Hepatocyte (in vitro differentiated cells): ENCODE data around the gene C10orf105. TPM values are rescaled to one million over a fixed set of nuclear protein-coding genes. Genes with fewer than 3 reads are reported as not detected.

Experiments
- DNase-seq: peaks from one replicate; pipeline ENCODE4 v3.0.0-alpha.2; 2016; ENCODE audit warnings: low spot score
- H2AFZ ChIP-seq: fragments of 200-600 bp; sonication (generic); 2 replicates; pipeline ENCODE4 v1.6.0; 2016; ENCODE audit warnings: antibody characterized with exemption, mild to moderate bottlenecking
- H3K27ac ChIP-seq: fragments of 200-600 bp; sonication (generic); 2 replicates; pipeline ENCODE4 v1.5.1; 2016; ENCODE audit warnings: mild to moderate bottlenecking
- H3K27me3 ChIP-seq: fragments of 200-600 bp; sonication (generic); 2 replicates; pipeline ENCODE4 v1.6.1; 2016
- H3K36me3 ChIP-seq: fragments of 200-600 bp; sonication (generic); replicated peaks from 2 replicates; pipeline ENCODE4 v1.5.1; 2016; ENCODE audit warnings: low read depth; ENCODE audit not compliant: insufficient read depth
- H3K4me1 ChIP-seq: fragments of 200-600 bp; sonication (generic); 2 replicates; pipeline ENCODE4 v1.5.1; 2016; ENCODE audit warnings: mild to moderate bottlenecking, moderate library complexity; ENCODE audit not compliant: insufficient read depth
- H3K4me2 ChIP-seq: fragments of 200-600 bp; sonication (generic); 2 replicates; pipeline ENCODE4 v1.6.0; 2016
- H3K4me3 ChIP-seq: fragments of 200-600 bp; sonication (generic); 2 replicates; pipeline ENCODE4 v1.5.1; 2016; ENCODE audit warnings: mild to moderate bottlenecking
- H3K79me2 ChIP-seq: fragments of 200-600 bp; sonication (generic); 2 replicates; pipeline ENCODE4 v1.6.0; 2017; ENCODE audit warnings: mild to moderate bottlenecking
- H3K9me2 ChIP-seq: fragments of 200-600 bp; sonication (generic); replicated peaks from 2 replicates; pipeline ENCODE4 v1.6.0; 2017; ENCODE audit warnings: mild to moderate bottlenecking; ENCODE audit not compliant: insufficient read depth
- H3K9me3 ChIP-seq: fragments of 200-600 bp; sonication (generic); 2 replicates; pipeline ENCODE4 v1.5.1; 2016; ENCODE audit warnings: low read depth, mild to moderate bottlenecking
- H4K20me1 ChIP-seq: fragments of 200-600 bp; sonication (generic); 2 replicates; pipeline ENCODE4 v1.6.0; 2016; ENCODE audit warnings: mild to moderate bottlenecking; ENCODE audit not compliant: insufficient read depth, poor library complexity, severe bottlenecking
- CTCF ChIP-seq: fragments of 200-600 bp; sonication (generic); IDR thresholded peaks from 2 replicates; pipeline ENCODE4 v1.5.1; 2016; ENCODE audit warnings: antibody characterized with exemption, mild to moderate bottlenecking; ENCODE audit not compliant: poor library complexity
- EZH2 ChIP-seq: fragments of 200-600 bp; sonication (generic); IDR thresholded peaks from 2 replicates; pipeline ENCODE4 v1.6.1; 2016; ENCODE audit warnings: antibody characterized with exemption, mild to moderate bottlenecking, borderline replicate concordance
- EZH2phosphoT487 ChIP-seq: fragments of 200-600 bp; sonication (generic); IDR thresholded peaks from one replicate; pipeline ENCODE4 v1.6.1; 2018; ENCODE audit warnings: antibody characterized with exemption, mild to moderate bottlenecking, low read depth, moderate library complexity; ENCODE audit not compliant: unreplicated experiment, severe bottlenecking
- WGBS: methylation state at CpG from one replicate; pipeline ENCODE4 v1.1.6; 2016; ENCODE audit warnings: low lambda C conversion rate; ENCODE audit errors: missing lambda C conversion rate; 5-methylcytosine and 5-hydroxymethylcytosine counted together
- polyA plus RNA-seq: library from polyadenylated mRNA; unstranded; fragments of >200 nt; fragmentation: Nextera tagmentation; extraction: Ambion mirVana; gene quantifications from 2 replicates; pipeline ENCODE4 v1.2.1, GENCODE V29; 2016
- total RNA-seq: library from RNA; depleted of rRNA; stranded (reverse); fragments of >200 nt; gene quantifications from 2 replicates; pipeline ENCODE4 v1.2.3, GENCODE V29; 2014

C10orf105 gene
- total and polyA plus RNA-seq, 2 experiments from 2014 or later = not detected

GRCh38 chr10:71703577-71703976 is 16.0 kb downstream of the C10orf105 start:
- Histone ChIP-seq H3K4me3 (no peak overlapping the region), H3K27ac (no peak overlapping the region), H3K4me1 (no peaks in the 10 kb centered on the region), H3K36me3 (no peaks in the 10 kb centered on the region), H3K27me3 (no peaks in the 10 kb centered on the region), H3K4me2 (no peak overlapping the region), H3K9me2 (no peaks in the 10 kb centered on the region), H3K79me2 (no peaks in the 10 kb centered on the region), H4K20me1 (no peaks in the 10 kb centered on the region), H3K9me3 (no peaks in the 10 kb centered on the region), H2AFZ (no peak overlapping the region)
- TF ChIP-seq EZH2 (no peak), CTCF (no peak), EZH2phosphoT487 (no peak)
- WGBS = 92% methylated on average over 11 of the region's 11 CpGs
- no peak for DNase-seq

DNA sequence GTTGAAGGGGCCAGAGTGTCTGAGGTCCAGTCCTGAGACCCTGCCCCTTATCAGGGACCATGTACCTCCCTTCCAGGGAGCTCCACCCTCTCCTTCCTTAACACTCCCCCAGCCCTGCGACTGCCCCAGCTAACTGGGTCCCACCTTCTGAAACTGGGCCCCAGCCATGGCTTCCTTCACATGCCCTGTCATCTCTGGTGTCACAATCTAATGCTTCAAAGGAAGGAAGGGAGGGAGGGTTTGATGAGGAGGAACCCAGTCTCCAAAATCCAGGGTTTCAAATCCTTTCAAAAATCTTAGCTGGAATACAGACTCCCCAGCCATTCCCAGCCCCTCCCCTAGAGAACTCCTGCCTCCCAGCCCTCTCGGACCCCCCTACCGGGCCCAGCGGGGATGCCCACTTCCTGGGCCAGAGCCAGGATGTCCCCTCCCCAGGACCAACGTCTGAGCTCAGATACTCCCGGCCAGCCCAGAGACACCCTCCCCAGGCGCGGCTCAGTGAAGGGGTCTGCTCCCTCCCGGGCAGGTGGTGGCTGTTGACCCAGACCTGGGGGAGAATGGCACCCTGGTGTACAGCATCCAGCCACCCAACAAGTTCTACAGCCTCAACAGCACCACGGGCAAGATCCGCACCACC is 18.0 kb downstream of the C10orf105 start:
- Histone ChIP-seq H3K4me3 (no peak overlapping the region), H3K9me3 (no peaks in the 10 kb centered on the region), H3K9me2 (no peaks in the 10 kb centered on the region), H3K27ac (no peak overlapping the region), H4K20me1 (no peaks in the 10 kb centered on the region), H3K27me3 (no peaks in the 10 kb centered on the region), H3K4me1 (no peaks in the 10 kb centered on the region), H3K79me2 (no peaks in the 10 kb centered on the region), H3K4me2 (no peak overlapping the region), H3K36me3 (no peaks in the 10 kb centered on the region), H2AFZ (no peak overlapping the region)
- TF ChIP-seq EZH2 (no peak), EZH2phosphoT487 (no peak), CTCF (no peak)
- 77% methylated on average over 11 of the region's 11 CpGs for WGBS
- no peak for DNase-seq

DNA sequence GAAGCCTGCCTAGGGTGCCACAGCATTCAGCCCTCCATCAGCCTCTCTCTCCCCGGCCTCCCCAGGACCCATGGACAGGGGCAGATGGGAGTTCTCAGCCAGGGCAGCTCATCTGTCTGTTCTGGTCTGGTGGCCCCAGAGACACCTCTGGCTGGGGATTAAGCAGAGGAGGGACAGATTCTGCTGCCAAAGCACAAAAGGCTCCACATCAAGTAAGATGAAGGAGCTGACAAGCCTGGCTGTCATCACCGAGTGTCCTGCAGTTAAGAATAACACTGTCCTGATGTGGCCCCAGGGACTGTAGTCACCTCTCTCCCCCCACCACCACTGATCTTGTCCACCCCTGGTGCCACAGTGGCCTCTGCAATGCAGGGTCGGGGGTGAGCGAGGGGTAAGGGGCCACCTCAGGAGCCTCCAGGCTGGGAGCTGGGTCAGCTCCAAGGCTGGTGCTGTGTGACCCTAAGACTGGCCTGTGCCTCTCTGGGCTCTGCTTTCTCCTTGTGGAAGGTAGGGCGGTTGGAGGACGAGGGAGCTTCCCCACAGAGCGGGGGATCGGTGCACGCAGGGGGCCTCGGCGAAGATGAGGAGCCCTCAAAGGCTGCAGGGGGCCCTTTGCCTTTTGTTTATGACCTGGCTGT is 18.7 kb downstream of the C10orf105 start:
- Histone ChIP-seq H3K36me3 (no peaks in the 10 kb centered on the region), H3K4me3 (no peak overlapping the region), H3K9me3 (no peaks in the 10 kb centered on the region), H3K4me1 (no peaks in the 10 kb centered on the region), H4K20me1 (no peaks in the 10 kb centered on the region), H3K27me3 (no peaks in the 10 kb centered on the region), H3K9me2 (no peaks in the 10 kb centered on the region), H3K79me2 (no peaks in the 10 kb centered on the region), H3K27ac (no peak overlapping the region), H3K4me2 (no peak overlapping the region), H2AFZ (no peak overlapping the region)
- no peak for TF ChIP-seq EZH2
- TF ChIP-seq CTCF = no peak
- no peak for TF ChIP-seq EZH2phosphoT487
- 79% methylated on average over 11 of the region's 11 CpGs for WGBS
- no peak for DNase-seq
